ENCODE results near the gene CACNB1.

The CACNB1 gene

GRCh38 chr17:39208136-39208535 lies 10.7 kb upstream of the CACNB1 start:
- ATAC-seq (replicated peaks) (no peak), DNase-seq (no peak)
- Mint-ChIP-seq H3K27me3 (peaks cover 0 to 12% of the 10 kb centered on the region in 2 donors), H3K9me3 (no peaks in the 10 kb centered on the region), H3K36me3 (ENCODE audit: insufficient read depth) (peaks cover 31% of the 10 kb centered on the region), H3K27ac (no peak overlapping the region), H3K4me3 (no peak overlapping the region), H3K4me1 (ENCODE audit: low read depth in 2 of 2) (peaks cover 18 to 23% of the 10 kb centered on the region in 2 donors)

GRCh38 chr17:39205112-39205526 lies 7.7 kb upstream of the CACNB1 start:
- ATAC-seq (replicated peaks) (no peak), DNase-seq (no peak)
- Mint-ChIP-seq H3K27me3 (peaks cover 0 to 2% of the 10 kb centered on the region in 2 donors), H3K36me3 (ENCODE audit: insufficient read depth) (peaks cover 59% of the 10 kb centered on the region), H3K4me1 (ENCODE audit: low read depth in 2 of 2) (peaks cover 32 to 36% of the 10 kb centered on the region in 2 donors), H3K27ac (no peak overlapping the region), H3K9me3 (no peaks in the 10 kb centered on the region), H3K4me3 (no peak overlapping the region)

GRCh38 chr17:39204245-39204644 lies 6.8 kb upstream of the CACNB1 start:
- Mint-ChIP-seq H3K9me3 (no peaks in the 10 kb centered on the region), H3K27me3 (no peaks in the 10 kb centered on the region), H3K4me1 (ENCODE audit: low read depth in 2 of 2) (peaks cover 35 to 37% of the 10 kb centered on the region in 2 donors), H3K27ac (peak overlapping the region; percentile 51 to 60), H3K36me3 (ENCODE audit: insufficient read depth) (peaks cover 67% of the 10 kb centered on the region), H3K4me3 (no peak overlapping the region)
- ATAC-seq (replicated peaks) (no peak), DNase-seq (no peak)

- H3K4me1 Mint-ChIP-seq (ENCODE audit: low read depth in 2 of 2): peaks cover 36 to 38% of the 10 kb centered on the region in 2 donors
- peak overlapping the region; percentile 99 to 100 for H3K27ac Mint-ChIP-seq
- H3K27me3 Mint-ChIP-seq: no peaks in the 10 kb centered on the region
- DNase-seq (no peak), ATAC-seq (replicated peaks) (no peak)
- H3K36me3 Mint-ChIP-seq (ENCODE audit: insufficient read depth): peaks cover 67% of the 10 kb centered on the region
- H3K9me3 Mint-ChIP-seq: no peaks in the 10 kb centered on the region
- H3K4me3 Mint-ChIP-seq: peak overlapping the region; percentile 93 to 98
Measured at GRCh38 chr17:39200957-39201510, 3.6 kb upstream of the CACNB1 start.

- peak within 1 kb of the TSS; percentile 99 to 100 for H3K27ac Mint-ChIP-seq
- peak; percentile 77 for ATAC-seq (replicated peaks)
- H3K4me1 Mint-ChIP-seq (ENCODE audit: low read depth in 2 of 2): peaks cover 43 to 45% of the 10 kb centered on the region in 2 donors
- H3K36me3 Mint-ChIP-seq (ENCODE audit: insufficient read depth): peaks cover 65% of the 10 kb centered on the region
- H3K4me3 Mint-ChIP-seq: peak within 1 kb of the TSS; percentile 93 to 98
- no peaks in the 10 kb centered on the region for H3K27me3 Mint-ChIP-seq
- DNase-seq: peak; percentile 81 to 82 (median 82)
- H3K9me3 Mint-ChIP-seq: no peaks in the 10 kb centered on the region
Measured at GRCh38 chr17:39200070-39200879, 2.8 kb upstream of the CACNB1 start, which contains the start of gene RPL19. RPL19 (plus strand) TSS chr17:39200283; CDS start chr17:39200345, 62 bp downstream.

- Mint-ChIP-seq H3K4me3 (peak overlapping the region; percentile 93 to 98), H3K4me1 (ENCODE audit: low read depth in 2 of 2) (peaks cover 47 to 49% of the 10 kb centered on the region in 2 donors)
- peak in 2 of 3 experiments; percentile 79 to 81 for DNase-seq
Measured at GRCh38 chr17:39199820-39200069, 2.3 kb upstream of the CACNB1 start.

GRCh38 chr17:39198186-39198566 lies 707 bp upstream of the CACNB1 start:
- ATAC-seq (replicated peaks) (no peak), DNase-seq (no peak)
- H3K27ac Mint-ChIP-seq: peak overlapping the region; percentile 52 to 71
- peaks cover 49% of the 10 kb centered on the region for H3K36me3 Mint-ChIP-seq (ENCODE audit: insufficient read depth)
- no peaks in the 10 kb centered on the region for H3K9me3 Mint-ChIP-seq
- H3K27me3 Mint-ChIP-seq: no peaks in the 10 kb centered on the region
- H3K4me3 Mint-ChIP-seq: peak overlapping the region; percentile 83 to 93
- peaks cover 52 to 56% of the 10 kb centered on the region in 2 donors for H3K4me1 Mint-ChIP-seq (ENCODE audit: low read depth in 2 of 2)

More at GRCh38 chr17:39199820-39200069, 2.3 kb upstream of the CACNB1 start:
- Mint-ChIP-seq H3K27ac (peak overlapping the region; percentile 99 to 100), H3K9me3 (no peaks in the 10 kb centered on the region), H3K36me3 (ENCODE audit: insufficient read depth) (peaks cover 60% of the 10 kb centered on the region), H3K27me3 (no peaks in the 10 kb centered on the region)
- ATAC-seq (replicated peaks): peak; percentile 67

- DNase-seq: no peak
- Mint-ChIP-seq H3K9me3 (no peaks in the 10 kb centered on the region), H3K4me3 (peak overlapping the region; percentile 83 to 93), H3K4me1 (ENCODE audit: low read depth in 2 of 2) (peaks cover 53 to 59% of the 10 kb centered on the region in 2 donors), H3K27me3 (no peaks in the 10 kb centered on the region), H3K36me3 (ENCODE audit: insufficient read depth) (peaks cover 45% of the 10 kb centered on the region), H3K27ac (peak overlapping the region; percentile 82 to 85)
- no peak for ATAC-seq (replicated peaks)
Measured at GRCh38 chr17:39196808-39197291, 619 bp downstream of the CACNB1 start.

GRCh38 chr17:39196241-39196807 lies 1.1 kb downstream of the CACNB1 start:
- Mint-ChIP-seq H3K4me1 (ENCODE audit: low read depth in 2 of 2) (peaks cover 49 to 59% of the 10 kb centered on the region in 2 donors), H3K27ac (peak overlapping the region; percentile 82 to 85), H3K27me3 (no peaks in the 10 kb centered on the region), H3K9me3 (no peaks in the 10 kb centered on the region), H3K4me3 (peak overlapping the region; percentile 83 to 93), H3K36me3 (ENCODE audit: insufficient read depth) (peaks cover 44% of the 10 kb centered on the region)
- ATAC-seq (replicated peaks): no peak
- DNase-seq: no peak

- Mint-ChIP-seq H3K36me3 (ENCODE audit: insufficient read depth) (peaks cover 44% of the 10 kb centered on the region), H3K27me3 (no peaks in the 10 kb centered on the region), H3K4me3 (peak overlapping the region; percentile 83 to 93), H3K4me1 (ENCODE audit: low read depth in 2 of 2) (peaks cover 43 to 52% of the 10 kb centered on the region in 2 donors), H3K27ac (peak overlapping the region in 1 of 2 donors; percentile 85), H3K9me3 (no peaks in the 10 kb centered on the region)
- ATAC-seq (replicated peaks): peak; percentile 43
- DNase-seq: peak in 2 of 3 experiments; percentile 23 to 31
Measured at GRCh38 chr17:39195568-39196160, 1.8 kb downstream of the CACNB1 start.

GRCh38 chr17:39194985-39195524 lies 2.4 kb downstream of the CACNB1 start:
- H3K27ac Mint-ChIP-seq: peak overlapping the region in 1 of 2 donors; percentile 85
- peak overlapping the region in 1 of 2 donors; percentile 93 for H3K4me3 Mint-ChIP-seq
- no peaks in the 10 kb centered on the region for H3K27me3 Mint-ChIP-seq
- DNase-seq: no peak
- no peaks in the 10 kb centered on the region for H3K9me3 Mint-ChIP-seq
- H3K36me3 Mint-ChIP-seq (ENCODE audit: insufficient read depth): peaks cover 42% of the 10 kb centered on the region
- peaks cover 40 to 48% of the 10 kb centered on the region in 2 donors for H3K4me1 Mint-ChIP-seq (ENCODE audit: low read depth in 2 of 2)
- ATAC-seq (replicated peaks): no peak

- ATAC-seq (replicated peaks) (no peak), DNase-seq (no peak)
- Mint-ChIP-seq H3K4me3 (peak overlapping the region in 1 of 2 donors; percentile 33), H3K9me3 (no peaks in the 10 kb centered on the region), H3K4me1 (ENCODE audit: low read depth in 2 of 2) (peaks cover 34 to 41% of the 10 kb centered on the region in 2 donors), H3K36me3 (ENCODE audit: insufficient read depth) (peaks cover 35% of the 10 kb centered on the region), H3K27ac (peak overlapping the region; percentile 38 to 85), H3K27me3 (no peaks in the 10 kb centered on the region)
Measured at GRCh38 chr17:39194089-39194984, 3.1 kb downstream of the CACNB1 start.
